ENCODE measurements around the gene FAM3B. TPM values are rescaled to one million over a fixed set of nuclear protein-coding genes. Genes with fewer than 3 reads are reported as not detected.

FAM3B gene
- total RNA-seq, 4 donors from 2014 or later: not detected

- in situ Hi-C loops (cut with MboI; ENCODE audit: low sequenced_read_pairs in 4 of 4): no loop called here
- no peaks in the 10 kb centered on the region for H3K36me3 ChIP-seq
- TF ChIP-seq CTCF (IDR thresholded peaks at IDR 0.05 in 4 of 5, conservative IDR thresholded peaks at IDR 0.05 in 1 of 5): no peak
- TF ChIP-seq POLR2A (IDR thresholded peaks at IDR 0.05): no peak
- no peaks in the 10 kb centered on the region for H3K4me1 ChIP-seq
- ATAC-seq (no peak), DNase-seq (no peak)
- H3K27me3 ChIP-seq: no peaks in the 10 kb centered on the region
- no peak overlapping the region for H3K4me3 ChIP-seq
- no peaks in the 10 kb centered on the region for H3K9me3 ChIP-seq
- intact Hi-C loops (cut with DNase I; ENCODE audit: low total_unique reads): no loop called here
- peak overlapping the region in 1 of 4 donors; percentile 18 for H3K27ac ChIP-seq
Observed at GRCh38 chr21:41387824-41388223, 71.2 kb downstream of the FAM3B start.

- H3K27me3 ChIP-seq: no peaks in the 10 kb centered on the region
- ATAC-seq: no peak
- H3K27ac ChIP-seq: no peak overlapping the region
- no peaks in the 10 kb centered on the region for H3K4me1 ChIP-seq
- no peaks in the 10 kb centered on the region for H3K36me3 ChIP-seq
- in situ Hi-C loops (cut with MboI; ENCODE audit: low sequenced_read_pairs in 4 of 4): no loop called here
- intact Hi-C loops (cut with DNase I; ENCODE audit: low total_unique reads): no loop called here
- DNase-seq: no peak
- TF ChIP-seq CTCF (IDR thresholded peaks at IDR 0.05 in 4 of 5, conservative IDR thresholded peaks at IDR 0.05 in 1 of 5): no peak
- TF ChIP-seq POLR2A (IDR thresholded peaks at IDR 0.05): no peak
- H3K9me3 ChIP-seq: no peaks in the 10 kb centered on the region
- no peak overlapping the region for H3K4me3 ChIP-seq
Observed at GRCh38 chr21:41388259-41388658, 71.7 kb downstream of the FAM3B start.

- H3K4me3 ChIP-seq: no peak overlapping the region
- no peaks in the 10 kb centered on the region for H3K9me3 ChIP-seq
- H3K27ac ChIP-seq: no peak overlapping the region
- DNase-seq: no peak
- no peaks in the 10 kb centered on the region for H3K4me1 ChIP-seq
- in situ Hi-C loops (cut with MboI; ENCODE audit: low sequenced_read_pairs in 4 of 4) (no loop called here), intact Hi-C loops (cut with DNase I; ENCODE audit: low total_unique reads) (no loop called here)
- TF ChIP-seq POLR2A (IDR thresholded peaks at IDR 0.05) (no peak), CTCF (IDR thresholded peaks at IDR 0.05 in 4 of 5, conservative IDR thresholded peaks at IDR 0.05 in 1 of 5) (no peak)
- no peaks in the 10 kb centered on the region for H3K27me3 ChIP-seq
- ATAC-seq: no peak
- H3K36me3 ChIP-seq: no peaks in the 10 kb centered on the region
Observed at GRCh38 chr21:41390043-41390639, 73.5 kb downstream of the FAM3B start.

- ATAC-seq: no peak
- no peak for DNase-seq
- in situ Hi-C loops (cut with MboI; ENCODE audit: low sequenced_read_pairs in 4 of 4) (no loop called here), intact Hi-C loops (cut with DNase I; ENCODE audit: low total_unique reads) (no loop called here)
- Histone ChIP-seq H3K9me3 (no peaks in the 10 kb centered on the region), H3K27me3 (no peaks in the 10 kb centered on the region), H3K4me1 (no peaks in the 10 kb centered on the region), H3K27ac (no peak overlapping the region), H3K36me3 (no peaks in the 10 kb centered on the region), H3K4me3 (no peak overlapping the region)
- no peak for TF ChIP-seq CTCF (IDR thresholded peaks at IDR 0.05 in 4 of 5, conservative IDR thresholded peaks at IDR 0.05 in 1 of 5)
- TF ChIP-seq POLR2A (IDR thresholded peaks at IDR 0.05): no peak
Observed at GRCh38 chr21:41393876-41394465, 77.4 kb downstream of the FAM3B start.

Data from gastrocnemius medialis (tissue), 4 donors.